ENCODE results near the gene TRMT11.

DNA sequence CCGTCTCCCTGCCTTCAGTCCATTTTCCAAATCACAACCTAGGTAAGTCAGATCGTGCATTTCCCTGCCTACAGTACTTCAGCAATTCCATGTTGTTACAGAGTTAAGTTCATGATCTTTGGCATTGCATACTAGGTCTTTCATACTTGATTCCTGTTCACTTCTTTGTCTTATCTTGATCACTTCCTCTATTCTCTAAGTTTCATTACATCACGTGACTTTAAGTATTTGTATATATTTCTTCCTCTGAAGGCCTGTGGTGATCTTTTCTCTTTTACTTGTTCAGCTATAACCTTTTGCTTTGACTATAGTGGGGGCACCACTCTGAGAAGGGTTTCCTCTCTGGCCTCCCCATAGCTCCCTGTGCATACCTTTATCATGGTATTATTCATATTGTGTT lies 100.2 kb downstream of the TRMT11 start:
- TF ChIP-seq CTCF (IDR thresholded peaks at IDR 0.05) (no peak), EP300 (IDR thresholded peaks at IDR 0.05) (no peak)

Measured in esophagus muscularis mucosa (tissue), 3 donors.